Lung (tissue), 12 donors: Measurements from ENCODE around the gene CTTNBP2NL. TPM values are rescaled to one million over a fixed set of nuclear protein-coding genes. Genes with fewer than 3 reads are reported as not detected.

Experiments used
- ATAC-seq: fragments of 200-7000 bp; cut with Tn5 transposase; one replicate; pipeline ENCODE4 v1.9.1; 2020; ENCODE audit warnings: moderate number of reproducible peaks; ENCODE audit not compliant: insufficient read depth, low FRiP score
- DNase-seq, 3 donors: peaks; one replicate each; pipeline ENCODE4 v3.0.0-alpha.2; 2013 to 2017
- H3K27ac ChIP-seq, 2 donors: one replicate each; pipeline ENCODE4 v1.5.1; 2013; ENCODE audit warnings: mild to moderate bottlenecking in 2 of 2, moderate library complexity in 2 of 2, control low read depth in 1 of 2, inconsistent platforms in 1 of 2, low read depth in 1 of 2, low read length in 1 of 2
- H3K27me3 ChIP-seq, 3 donors: one replicate each; pipeline ENCODE4 v1.5.1; 2013; ENCODE audit warnings: low read length in 2 of 3; ENCODE audit not compliant: control insufficient read depth in 3 of 3, insufficient read depth in 3 of 3
- H3K36me3 ChIP-seq, 4 donors: one replicate each; pipeline ENCODE4 v1.5.1; 2013; ENCODE audit warnings: low read length in 4 of 4, mild to moderate bottlenecking in 1 of 4, moderate library complexity in 1 of 4; ENCODE audit not compliant: control insufficient read depth in 4 of 4, insufficient read depth in 4 of 4
- H3K4me1 ChIP-seq, 5 donors: one replicate each; pipeline ENCODE4 v1.5.1; 2013; ENCODE audit warnings: low read length in 5 of 5, mild to moderate bottlenecking in 2 of 5, moderate library complexity in 1 of 5; ENCODE audit not compliant: control insufficient read depth in 5 of 5, insufficient read depth in 5 of 5
- H3K4me3 ChIP-seq: one replicate; pipeline ENCODE4 v1.5.1; 2013; ENCODE audit warnings: mild to moderate bottlenecking, control low read depth, moderate library complexity
- H3K9ac ChIP-seq, 2 donors: one replicate each; pipeline ENCODE4 v1.5.1; 2013; ENCODE audit warnings: low read length in 2 of 2, control low read depth in 1 of 2; ENCODE audit not compliant: insufficient read depth in 1 of 2
- H3K9me3 ChIP-seq, 4 donors: one replicate each; pipeline ENCODE4 v1.5.1; 2013; ENCODE audit warnings: low read length in 3 of 4, mild to moderate bottlenecking in 1 of 4, moderate library complexity in 1 of 4; ENCODE audit not compliant: control insufficient read depth in 4 of 4, insufficient read depth in 3 of 4
- CTCF ChIP-seq: IDR thresholded peaks from 2 replicates; pipeline ENCODE4 v1.5.1; 2012; ENCODE audit warnings: mild to moderate bottlenecking; ENCODE audit errors: control extremely low read depth, extremely low read depth
- WGBS, 2 donors: extraction: QIAGEN DNeasy Blood & Tissue Kit; methylation state at CpG; one replicate each; pipeline ENCODE4 v1.1.7; 2013; 5-methylcytosine and 5-hydroxymethylcytosine counted together
- polyA plus RNA-seq, 2 donors: library from polyadenylated mRNA; stranded (reverse); fragments of 200-250 nt; gene quantifications; one replicate each; pipeline ENCODE4 v1.2.1, GENCODE V29; 2013
- total RNA-seq, 2 donors: library from RNA; depleted of rRNA in 1 of 2; stranded (reverse); fragments of >200 nt in 1 of 2; gene quantifications; one replicate each; pipeline ENCODE4 v1.2.1, GENCODE V29; 2014 to 2021
- donor health status: control.
- donor health status: control.
- donor health status: Bipolar disorder and iron deficiency.
- donor health status: healthy.
- donor health status: DM: yes; HTN: yes; CAD: no.

The CTTNBP2NL gene
- total and polyA plus RNA-seq, 4 donors = 9.0 to 38.5 (median 17.0) TPM

- peak overlapping the region; percentile 26 for H3K4me3 ChIP-seq
- H3K9me3 ChIP-seq = no peaks in the 10 kb centered on the region
- H3K27me3 ChIP-seq = peaks cover 0 to 7% (median 5%) of the 10 kb centered on the region in 3 donors
- 2 to 4% methylated on average over 65 of the region's 65 CpGs for WGBS, 2 donors
- H3K27ac ChIP-seq = no peak overlapping the region
- DNase-seq (peak; percentile 78 to 82 (median 79)), ATAC-seq (peak; percentile 72)
- peak; percentile 61 for TF ChIP-seq CTCF
- H3K4me1 ChIP-seq = peaks cover 0 to 37% (median 5%) of the 10 kb centered on the region in 5 donors
- peak overlapping the region in 1 of 2 donors; percentile 6 for H3K9ac ChIP-seq
- no peaks in the 10 kb centered on the region for H3K36me3 ChIP-seq
Measured at GRCh38 chr1:112501810-112502641, 106.0 kb downstream of the CTTNBP2NL start.

- Histone ChIP-seq H3K27ac (no peak overlapping the region), H3K27me3 (peaks cover 0 to 10% (median 10%) of the 10 kb centered on the region in 3 donors)
- 78 to 83% methylated on average over 2 of the region's 2 CpGs for WGBS, 2 donors
Measured at GRCh38 chr1:112502826-112503225, 106.8 kb downstream of the CTTNBP2NL start.

GRCh38 chr1:112504001-112504660, 108.1 kb downstream of the CTTNBP2NL start:
- H3K9me3 ChIP-seq = no peaks in the 10 kb centered on the region
- ATAC-seq = no peak
- no peak overlapping the region for H3K27ac ChIP-seq
- 81 to 84% methylated on average over 11 of the region's 11 CpGs for WGBS, 2 donors
- H3K4me3 ChIP-seq = no peak overlapping the region
- H3K36me3 ChIP-seq = no peaks in the 10 kb centered on the region
- peaks cover 0 to 17% (median 17%) of the 10 kb centered on the region in 3 donors for H3K27me3 ChIP-seq
- H3K9ac ChIP-seq = no peak overlapping the region
- peak in 2 of 3 donors; percentile 29 to 39 for DNase-seq
- peaks cover 0 to 52% (median 15%) of the 10 kb centered on the region in 5 donors for H3K4me1 ChIP-seq
- no peak for TF ChIP-seq CTCF

More at GRCh38 chr1:112502826-112503225, 106.8 kb downstream of the CTTNBP2NL start:
- Histone ChIP-seq H3K9ac (no peak overlapping the region), H3K4me1 (peaks cover 0 to 43% (median 7%) of the 10 kb centered on the region in 5 donors), H3K36me3 (no peaks in the 10 kb centered on the region), H3K4me3 (no peak overlapping the region), H3K9me3 (no peaks in the 10 kb centered on the region)
- DNase-seq (peak; percentile 43 to 63 (median 58)), ATAC-seq (no peak)
- TF ChIP-seq CTCF = no peak
